Spleen (tissue), 7 donors: ENCODE measurements around the gene FERD3L.

Experiments
- CTCF ChIP-seq, 11 experiments: fragments of 200-600 bp in 7 of 11; fragments of 450-650 bp in 4 of 11; sonication (generic) in 4 of 11; IDR thresholded peaks in 8 of 11; conservative IDR thresholded peaks in 3 of 11; 1 replicate in 7 of 11; 2 replicates in 4 of 11; pipeline versions ENCODE4 v1.4.0 to v1.8.0; 2016 to 2021; ENCODE audit warnings: antibody characterized with exemption in 11 of 11, inconsistent platforms in 4 of 11, mild to moderate bottlenecking in 1 of 11
- POLR2A ChIP-seq, 3 donors: fragments of 450-650 bp; IDR thresholded peaks; one replicate each; pipeline ENCODE4 v1.5.1; 2017; ENCODE audit warnings: antibody characterized with exemption in 3 of 3, mild to moderate bottlenecking in 1 of 3
- donor health status: DM: no; HTN: no; CAD: no; lungs with moderate emphysema.
- donor health status: DM: no; HTN: no; CAD: no.
- donor health status: DM: no; HTN: no; CAD: no.

GRCh38 chr7:19139706-19140327 is 5.4 kb downstream of the FERD3L start:
- TF ChIP-seq POLR2A (IDR thresholded peaks at IDR 0.05) (no peak), CTCF (IDR thresholded peaks at IDR 0.05 in 8 of 11, conservative IDR thresholded peaks at IDR 0.05 in 3 of 11) (no peak)
